ENCODE data around the gene DUSP2.

Gene DUSP2

GRCh38 chr2:96145036-96145847, at the start of gene DUSP2:
TSS of gene DUSP2 (minus strand) at chr2:96145440. CDS start at chr2:96145354, 86 bp downstream.
- no peak for DNase-seq

GRCh38 chr2:96191937-96192670, 46.9 kb upstream of the DUSP2 start:
- no peak for DNase-seq

- no peak for DNase-seq
Observed at GRCh38 chr2:96188821-96189526, 43.7 kb upstream of the DUSP2 start.

- no peak for DNase-seq
Observed at GRCh38 chr2:96186562-96186961, 41.3 kb upstream of the DUSP2 start.

- no peak for DNase-seq
Observed at GRCh38 chr2:96185516-96185915, 40.3 kb upstream of the DUSP2 start.

GRCh38 chr2:96184989-96185388, 39.7 kb upstream of the DUSP2 start:
- DNase-seq, result no peak

GRCh38 chr2:96184188-96184587, 38.9 kb upstream of the DUSP2 start:
- DNase-seq, result no peak

GRCh38 chr2:96181529-96181928, 36.3 kb upstream of the DUSP2 start:
- DNase-seq, result no peak

- no peak for DNase-seq
Observed at GRCh38 chr2:96180521-96180920, 35.3 kb upstream of the DUSP2 start.

GRCh38 chr2:96180002-96180401, 34.8 kb upstream of the DUSP2 start:
- no peak for DNase-seq

- no peak for DNase-seq
Observed at GRCh38 chr2:96176661-96177060, 31.4 kb upstream of the DUSP2 start.

GRCh38 chr2:96175951-96176350, 30.7 kb upstream of the DUSP2 start:
- DNase-seq, result peak; percentile 36

GRCh38 chr2:96174251-96175144, 29.3 kb upstream of the DUSP2 start:
- peak; percentile 54 for DNase-seq

GRCh38 chr2:96171831-96172230, 26.6 kb upstream of the DUSP2 start:
- DNase-seq, result no peak

GRCh38 chr2:96170626-96171025, 25.4 kb upstream of the DUSP2 start:
- no peak for DNase-seq

GRCh38 chr2:96169868-96170507, 24.7 kb upstream of the DUSP2 start:
- no peak for DNase-seq

GRCh38 chr2:96167407-96168013, 22.3 kb upstream of the DUSP2 start:
- DNase-seq, result no peak

GRCh38 chr2:96164459-96165184, 19.4 kb upstream of the DUSP2 start:
- DNase-seq, result no peak

- no peak for DNase-seq
Observed at GRCh38 chr2:96163768-96164429, 18.7 kb upstream of the DUSP2 start.

- DNase-seq, result no peak
Observed at GRCh38 chr2:96163415-96163767, 18.2 kb upstream of the DUSP2 start.

Measured in HCEC 1CT (cell line).